ENCODE results near the gene RPTOR.
"Not testable (repeated sequence)": the region's sequence is repeated elsewhere in the genome, so short reads cannot be mapped to it uniquely, and the experiment has no call there.

Gene RPTOR

DNA sequence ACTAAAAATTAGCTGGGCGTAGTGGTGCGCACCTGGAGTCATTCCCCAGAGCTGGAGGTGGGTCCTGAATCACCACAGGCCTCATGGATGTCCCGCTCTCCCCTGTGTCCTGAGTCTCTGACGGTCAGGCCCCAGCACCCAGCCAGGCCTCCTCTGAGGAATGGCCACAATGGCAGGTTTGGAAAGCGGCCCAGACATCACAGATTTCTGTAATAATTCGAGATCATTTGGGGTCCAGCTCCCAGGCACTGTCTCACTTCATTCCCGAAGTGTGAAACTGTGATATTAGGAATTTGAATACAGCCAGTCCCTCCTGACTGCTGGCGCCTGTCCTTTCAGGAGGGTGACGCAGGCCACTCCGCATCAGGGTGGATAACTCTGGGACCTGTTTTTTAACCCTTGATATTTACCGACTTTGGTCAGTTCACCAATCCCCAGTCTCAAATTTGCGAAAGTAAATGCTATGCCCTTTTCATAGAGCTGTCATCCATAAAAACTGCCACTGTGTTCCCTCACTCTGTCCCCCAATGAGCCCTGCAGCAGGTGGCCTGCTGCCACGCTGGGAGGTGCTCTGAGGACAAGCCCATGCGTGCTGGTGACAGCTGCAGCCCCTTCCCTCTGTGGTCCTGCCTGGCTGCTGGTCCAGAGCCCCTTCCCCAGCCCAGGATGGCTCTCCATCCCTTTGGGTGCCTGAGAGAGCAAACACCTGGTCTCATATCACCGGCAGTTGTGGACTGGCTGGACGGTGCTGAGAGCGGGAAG is 28.3 kb upstream of the RPTOR start:
- no peak for DNase-seq

DNA sequence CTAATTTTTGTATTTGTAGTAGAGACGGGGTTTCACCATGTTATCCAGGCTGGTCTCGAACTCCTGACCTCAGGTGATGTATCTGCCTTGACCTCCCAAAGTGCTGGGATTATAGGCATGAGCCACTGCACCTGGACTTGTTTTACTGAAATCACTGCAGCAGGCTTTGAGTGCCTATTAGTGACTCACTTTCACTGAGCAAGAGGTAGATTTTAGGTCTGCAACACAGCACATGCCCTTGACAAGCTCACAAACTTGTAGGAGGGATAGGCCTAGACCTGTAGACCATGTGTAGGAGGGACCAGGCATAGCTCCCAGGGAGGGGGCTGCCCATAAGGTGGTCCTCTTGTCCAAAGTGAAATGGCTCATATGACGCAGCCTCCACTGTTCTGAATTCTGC is 27.0 kb upstream of the RPTOR start:
- DNase-seq, result no peak

DNA sequence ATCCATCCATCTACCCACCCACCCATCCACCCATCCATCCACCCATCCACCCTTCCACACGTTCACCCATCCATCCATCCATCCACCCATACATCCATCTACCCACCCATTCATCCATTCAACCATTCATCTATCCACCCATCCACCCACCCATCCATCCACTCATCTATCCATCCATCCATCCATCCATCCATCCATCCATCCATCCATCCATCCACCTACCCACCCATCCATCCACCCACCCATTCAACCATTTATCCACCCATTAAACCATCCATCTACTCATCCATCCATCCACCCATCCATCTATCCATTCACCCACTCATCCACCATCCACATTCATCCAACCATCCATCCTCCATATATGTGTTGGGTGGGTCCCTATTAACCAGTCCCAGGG is 26.2 kb upstream of the RPTOR start:
- no peak for DNase-seq

DNA sequence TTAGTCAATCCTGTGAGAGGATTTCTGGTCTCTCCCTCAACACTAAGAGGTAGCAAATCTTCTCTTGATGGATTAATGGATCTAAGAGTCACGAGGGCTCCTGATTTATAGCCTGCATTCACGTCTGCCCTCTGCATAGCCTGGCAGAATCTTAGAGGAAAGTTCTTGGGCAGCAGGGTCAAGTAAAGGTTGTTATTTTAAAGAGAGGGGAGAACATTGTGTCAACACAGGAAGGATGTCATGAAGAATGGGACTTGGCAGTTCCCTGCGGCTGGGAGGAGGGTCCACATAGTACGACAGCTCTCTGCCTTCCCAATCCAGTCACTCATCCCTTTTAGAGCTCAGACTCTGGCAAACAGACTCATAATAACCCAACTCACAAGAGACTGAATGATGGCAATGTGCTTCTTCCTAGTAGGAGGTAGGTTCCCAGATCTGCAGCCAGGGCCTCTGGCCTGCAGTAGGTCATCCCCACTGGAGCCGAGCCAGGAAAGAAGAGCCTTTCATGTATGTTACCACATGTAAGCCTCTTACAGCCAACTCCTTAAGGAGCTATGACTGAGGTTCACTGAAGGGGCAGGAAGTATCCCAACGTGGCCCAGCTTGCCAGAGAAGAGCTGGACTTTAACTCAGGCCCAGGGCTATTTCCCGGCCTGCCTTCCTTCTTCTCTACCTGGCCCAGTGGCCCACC is 25.4 kb upstream of the RPTOR start:
- no peak for DNase-seq

DNA sequence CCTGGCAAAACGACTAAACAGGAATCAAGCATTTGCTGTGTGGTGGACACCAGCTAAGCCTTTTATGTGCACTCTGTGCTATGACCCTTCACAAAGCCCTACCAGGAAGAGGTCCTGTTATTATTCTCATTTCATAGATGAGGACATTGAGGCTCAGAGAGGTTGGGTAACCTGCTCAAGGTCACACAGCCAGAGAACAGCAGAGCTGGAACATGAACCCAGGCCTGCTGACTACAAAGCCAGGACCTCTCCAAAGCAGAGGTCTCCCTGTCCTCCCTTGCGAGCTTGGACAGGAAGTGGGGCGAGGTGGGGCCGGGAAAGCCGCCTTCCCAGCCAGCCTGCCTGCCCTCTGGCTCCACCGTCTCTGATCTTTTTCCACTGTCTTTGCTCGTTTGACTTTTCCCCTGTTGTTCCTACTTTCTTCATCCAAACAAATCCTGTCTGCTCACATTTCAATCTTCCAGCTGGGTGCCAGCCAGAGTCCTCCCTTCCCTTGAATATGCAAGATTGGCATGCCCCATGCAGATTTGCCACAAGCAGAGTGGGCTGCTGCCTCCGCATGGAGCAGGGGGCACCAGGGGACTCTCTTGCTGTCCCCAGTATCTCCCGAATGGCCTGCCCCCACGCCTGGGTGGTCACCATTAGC is 23.7 kb upstream of the RPTOR start:
- no peak for DNase-seq

DNA sequence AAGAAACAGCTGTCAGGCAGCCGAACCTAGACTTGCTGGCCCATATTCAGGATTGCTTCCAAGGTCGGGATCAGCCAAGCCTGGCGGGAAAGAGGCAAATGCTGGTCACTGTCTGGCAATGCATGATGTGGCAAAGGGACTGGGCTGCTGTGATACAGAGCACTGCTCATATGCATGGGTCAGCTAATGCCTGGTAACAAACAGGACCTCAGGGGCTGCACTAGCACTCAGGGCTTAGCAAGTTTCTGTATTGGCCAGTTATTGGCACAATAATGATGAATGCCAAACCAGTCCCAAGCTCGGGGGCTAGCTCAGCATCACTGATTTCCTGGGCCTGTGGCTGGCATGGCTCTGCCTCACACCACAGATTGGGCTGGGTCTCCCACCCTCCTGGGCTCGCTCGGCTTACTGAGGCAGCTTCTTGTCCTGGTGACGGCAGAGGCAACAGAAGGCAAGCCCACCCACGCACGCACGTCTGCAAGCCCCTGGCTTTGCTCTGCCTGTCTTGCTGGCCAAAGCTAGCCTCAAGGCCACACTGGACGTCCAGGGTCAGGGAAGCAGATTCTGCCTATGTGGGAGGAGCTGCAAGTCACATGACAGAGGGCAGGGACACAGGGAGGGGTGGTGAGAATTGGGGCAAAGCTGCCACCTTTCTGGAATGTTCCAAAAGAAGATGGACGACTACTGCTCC is 21.4 kb upstream of the RPTOR start:
- no peak for DNase-seq

DNA sequence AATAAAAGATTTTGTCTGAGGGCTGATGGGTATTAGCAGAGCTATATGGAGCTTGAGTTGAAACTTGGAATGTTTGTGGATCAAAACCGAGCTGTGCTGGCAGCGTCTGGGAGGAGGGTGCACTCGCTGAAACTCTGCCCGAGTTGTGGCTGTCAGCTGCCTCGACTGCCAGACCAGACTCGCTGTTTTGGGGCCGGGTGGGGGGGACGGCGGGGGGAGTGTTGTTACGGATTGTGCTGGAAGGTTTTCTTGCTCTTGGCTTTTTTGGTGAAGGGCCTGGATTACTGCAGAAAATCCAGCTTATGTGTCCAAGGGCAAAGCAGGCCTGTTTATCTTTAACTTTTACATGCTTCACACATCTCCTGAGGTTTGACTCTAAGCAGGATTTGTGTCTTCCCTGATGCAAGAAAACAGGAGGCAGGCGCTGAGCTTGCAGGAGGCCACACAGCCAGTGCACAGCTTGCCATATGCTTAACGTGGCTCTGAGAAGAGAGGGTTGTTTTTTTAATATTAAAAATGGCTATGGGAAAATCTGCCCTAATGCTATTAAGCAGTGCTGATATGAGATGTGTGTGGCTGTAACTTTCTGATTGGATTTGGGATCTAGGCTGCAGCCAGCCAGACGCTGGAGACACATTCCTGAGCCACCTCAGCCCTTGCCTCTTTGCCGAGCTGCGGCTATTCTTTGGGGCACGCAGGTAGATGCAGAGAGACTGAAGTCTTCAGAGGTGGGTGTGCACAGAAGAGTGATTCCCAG is 20.5 kb upstream of the RPTOR start:
- DNase-seq, result no peak

DNA sequence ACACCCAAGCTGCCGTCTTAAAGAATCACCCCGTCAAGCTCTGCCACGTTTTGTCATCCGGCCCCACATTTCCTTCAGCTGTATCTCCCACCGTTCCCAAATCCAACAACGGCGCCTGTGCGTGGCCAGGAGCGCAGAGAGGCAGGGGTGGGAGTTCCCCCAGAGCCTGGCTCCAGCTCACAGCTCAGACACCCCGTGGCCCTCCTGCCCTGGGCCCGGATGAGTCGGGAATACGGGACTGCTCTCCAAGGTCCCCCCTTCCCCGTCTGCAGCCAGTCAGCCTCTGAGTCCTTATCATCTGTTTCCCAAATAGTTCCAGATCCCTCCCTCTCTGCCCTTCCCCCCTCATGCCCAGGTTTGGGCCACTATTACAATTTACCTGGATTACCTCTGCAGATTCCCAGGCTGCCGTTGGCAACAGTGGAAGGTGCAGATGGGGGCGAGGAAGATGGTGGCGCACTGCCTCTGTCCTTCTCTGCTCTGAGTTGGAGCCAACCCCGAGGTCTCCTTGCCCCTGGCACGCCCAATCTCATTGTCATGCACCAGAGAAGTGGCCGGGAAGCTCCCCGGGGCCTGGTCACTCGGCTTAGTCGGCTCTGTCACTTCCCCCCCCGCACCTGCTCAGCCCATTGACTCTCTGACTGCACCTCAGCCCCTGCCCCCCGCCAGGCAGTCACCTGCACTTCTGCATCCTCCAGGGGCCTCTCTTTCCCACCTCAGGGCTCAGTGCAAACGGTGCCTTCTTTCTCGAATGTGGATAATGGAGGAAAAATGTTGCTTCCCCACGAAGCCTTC is 18.3 kb upstream of the RPTOR start:
- DNase-seq, result no peak

DNA sequence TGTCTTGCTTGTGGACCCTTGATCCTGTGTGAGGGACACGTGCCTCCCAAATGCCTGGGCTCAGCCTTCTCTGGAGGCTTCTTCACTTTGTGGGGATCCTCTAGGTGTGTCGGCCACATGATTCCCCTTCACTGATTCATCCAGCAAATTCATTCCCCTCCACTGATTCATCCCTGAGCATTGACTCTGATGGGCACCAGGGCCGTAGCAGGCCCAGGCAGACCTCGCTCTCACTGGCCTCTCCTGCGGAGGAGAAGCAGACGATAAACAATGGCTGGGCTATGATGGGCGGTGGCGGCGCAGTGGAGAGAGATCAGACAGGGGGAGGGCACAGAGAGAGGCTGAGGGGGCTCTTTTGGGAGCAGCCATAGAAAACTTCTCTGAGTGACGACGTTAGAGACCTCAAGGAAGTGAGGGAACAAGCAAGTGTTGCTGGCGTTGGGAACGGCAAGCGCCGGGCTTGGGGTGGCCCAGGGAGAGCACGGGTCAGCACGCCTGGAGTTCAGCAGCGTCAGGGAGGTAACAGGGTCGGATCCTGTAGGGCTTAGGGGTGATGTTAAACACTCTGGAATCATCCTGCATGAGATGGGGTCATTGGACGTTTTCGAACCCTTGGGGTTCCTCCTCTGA is 17.5 kb upstream of the RPTOR start:
- no peak for DNase-seq

DNA sequence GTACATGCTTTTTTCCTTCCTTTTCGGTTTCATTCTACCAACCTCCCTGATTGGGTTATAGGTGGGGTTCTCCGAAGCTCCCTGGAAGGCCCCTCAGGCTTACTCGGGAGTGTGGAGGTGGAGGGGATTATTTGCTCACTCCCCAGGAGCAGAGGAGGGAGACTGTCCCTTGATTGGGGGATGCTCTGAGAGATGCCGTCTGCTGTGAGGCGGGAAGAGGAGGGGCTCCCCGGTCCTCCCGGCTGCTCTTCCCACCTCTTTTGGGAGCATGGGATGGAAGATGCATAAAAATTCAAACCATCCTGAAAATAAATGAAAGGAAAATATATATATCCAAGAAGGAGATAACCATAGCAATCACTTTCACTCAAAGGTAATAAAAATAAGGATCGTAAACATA is 16.1 kb upstream of the RPTOR start:
- no peak for DNase-seq

DNA sequence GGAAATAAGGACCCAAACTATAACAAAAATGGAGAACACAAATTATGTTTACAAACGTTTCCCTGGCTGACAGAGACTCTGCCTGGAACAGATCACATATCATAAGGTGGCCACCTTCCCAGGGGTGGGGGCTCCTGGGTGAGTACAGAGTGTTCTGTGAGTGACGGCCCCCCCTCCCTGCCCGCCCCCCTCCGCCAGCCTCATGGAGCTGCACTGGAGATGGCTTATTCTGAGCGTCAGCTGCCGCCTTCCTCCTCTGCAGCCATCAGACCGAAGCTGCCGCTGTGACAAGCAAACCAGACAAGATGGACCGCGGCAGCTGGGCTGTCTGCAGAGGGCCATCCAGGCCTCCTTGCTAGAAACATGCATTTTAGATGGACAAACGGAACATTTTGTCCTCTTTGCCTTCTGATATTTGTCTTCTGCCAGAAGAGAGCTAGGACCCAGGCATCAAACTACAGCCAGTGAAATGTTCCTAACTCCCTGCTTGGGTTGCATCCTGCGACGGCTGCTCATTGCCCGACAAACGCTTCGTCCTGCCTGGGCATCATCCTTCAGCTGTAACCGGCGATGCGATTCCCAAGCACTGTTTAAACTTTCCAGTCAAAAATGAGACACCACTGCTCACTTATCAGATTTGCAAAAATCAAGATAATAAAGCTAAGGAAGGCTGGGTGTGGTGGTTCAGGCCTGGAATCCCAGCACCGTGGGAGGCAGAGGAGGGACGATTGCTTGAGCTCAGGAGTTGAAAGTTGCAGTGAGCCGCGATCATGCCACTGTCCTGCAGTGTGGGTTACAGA is 15.3 kb upstream of the RPTOR start:
- DNase-seq, result no peak

DNA sequence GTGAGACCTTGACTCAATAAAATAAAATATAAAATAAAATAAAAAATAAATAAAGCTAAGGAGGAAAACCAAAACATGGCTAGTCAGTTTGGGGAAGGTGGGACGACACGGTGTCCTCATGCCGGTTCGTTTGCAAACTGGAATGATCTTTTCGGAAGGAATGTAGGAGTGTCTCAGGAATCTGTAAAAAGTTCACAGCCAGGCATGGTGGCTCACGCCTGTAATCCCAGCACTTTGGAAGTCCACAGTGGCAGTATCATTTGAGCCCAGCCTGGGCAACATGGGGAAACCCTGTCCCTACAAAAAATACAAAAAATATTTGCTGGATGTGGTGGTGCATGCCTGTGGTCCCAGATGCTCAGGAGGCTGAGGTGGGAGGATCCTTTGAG is 14.7 kb upstream of the RPTOR start:
- DNase-seq, result no peak

DNA sequence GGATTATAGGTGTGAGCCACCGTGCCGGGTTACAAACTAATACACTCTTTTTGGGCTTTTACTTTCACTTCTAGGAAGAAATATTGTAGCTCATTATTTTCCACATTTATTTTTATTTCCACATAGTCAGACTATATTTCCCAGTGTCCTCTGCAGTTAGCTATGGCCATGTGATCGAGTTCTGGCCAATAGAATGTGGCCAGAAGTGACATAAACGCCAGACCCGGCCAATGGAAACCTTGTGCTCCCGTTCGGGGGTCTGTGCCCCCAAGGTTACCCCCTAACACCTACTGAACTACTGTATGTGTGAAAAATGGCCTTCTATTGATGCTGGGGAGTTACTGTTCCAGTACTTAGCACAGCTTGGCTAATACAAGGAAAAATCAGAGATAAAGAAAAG is 13.2 kb upstream of the RPTOR start:
- no peak for DNase-seq

DNA sequence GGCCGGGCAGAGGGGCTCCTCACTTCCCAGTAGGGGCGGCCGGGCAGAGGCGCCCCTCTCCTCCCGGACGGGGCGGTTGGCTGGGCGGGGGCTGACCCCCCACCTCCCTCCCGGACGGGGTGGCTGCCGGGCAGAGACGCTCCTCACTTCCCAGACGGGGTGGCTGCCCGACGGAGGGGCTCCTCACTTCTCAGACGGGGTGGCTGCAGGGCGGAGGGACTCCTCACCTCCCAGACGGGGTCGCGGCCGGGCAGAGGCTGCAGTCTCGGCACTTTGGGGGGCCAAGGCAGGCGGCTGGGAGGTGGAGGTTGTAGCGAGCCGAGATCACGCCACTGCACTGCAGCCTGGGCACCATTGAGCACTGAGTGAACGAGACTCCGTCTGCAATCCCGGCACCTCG is 7.3 kb upstream of the RPTOR start:
- not testable (repeated sequence) for DNase-seq

DNA sequence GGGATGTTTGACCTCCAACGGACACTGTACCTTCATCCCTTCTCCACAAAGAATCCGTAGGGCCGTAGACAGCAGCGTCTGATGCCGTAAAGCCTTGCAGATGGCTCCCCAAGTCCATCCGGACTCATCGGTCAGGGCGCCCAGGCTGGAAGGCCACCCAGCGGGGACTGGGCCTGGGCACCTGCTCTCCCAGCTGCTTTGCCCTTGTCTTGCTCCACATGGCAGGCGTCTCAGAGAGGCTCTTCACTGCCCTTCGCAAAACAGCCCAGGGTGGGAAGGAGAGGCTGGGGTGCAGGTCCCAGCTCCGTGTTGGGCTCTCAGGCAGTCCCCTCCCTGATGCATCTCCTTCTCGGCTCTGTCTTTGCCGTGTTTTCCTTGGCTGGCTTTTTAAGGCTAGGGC is 6.2 kb upstream of the RPTOR start:
- DNase-seq, result no peak

DNA sequence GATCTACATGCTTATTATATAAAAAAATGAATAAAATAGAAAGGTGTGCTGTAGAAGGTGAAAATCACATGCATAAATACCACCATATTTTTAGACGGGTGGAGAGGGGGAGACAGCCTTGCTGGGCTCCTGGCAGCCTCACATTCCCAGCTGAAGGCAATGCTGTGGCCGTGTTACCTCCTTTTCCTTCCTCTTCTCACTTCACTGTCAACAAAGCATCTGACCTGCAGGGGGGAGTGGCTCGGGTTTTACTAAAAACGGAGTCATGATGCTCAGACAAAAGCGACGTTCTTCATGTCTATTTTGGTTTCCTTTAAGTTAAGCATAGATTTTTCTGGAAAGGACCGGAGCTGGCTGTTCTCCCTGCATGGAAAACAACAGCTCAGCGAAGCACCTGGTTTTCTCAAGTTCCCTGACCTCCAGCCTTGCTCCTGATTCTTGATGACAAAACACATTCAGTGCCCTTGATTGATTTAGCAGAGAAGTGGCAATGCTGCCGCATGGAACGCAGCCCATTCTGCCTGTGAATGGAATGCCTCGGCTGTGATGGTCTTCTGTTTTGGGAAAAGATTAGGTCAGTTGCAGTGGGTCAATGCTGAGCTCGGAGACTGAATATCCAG is 5.5 kb upstream of the RPTOR start:
- DNase-seq, result no peak

DNA sequence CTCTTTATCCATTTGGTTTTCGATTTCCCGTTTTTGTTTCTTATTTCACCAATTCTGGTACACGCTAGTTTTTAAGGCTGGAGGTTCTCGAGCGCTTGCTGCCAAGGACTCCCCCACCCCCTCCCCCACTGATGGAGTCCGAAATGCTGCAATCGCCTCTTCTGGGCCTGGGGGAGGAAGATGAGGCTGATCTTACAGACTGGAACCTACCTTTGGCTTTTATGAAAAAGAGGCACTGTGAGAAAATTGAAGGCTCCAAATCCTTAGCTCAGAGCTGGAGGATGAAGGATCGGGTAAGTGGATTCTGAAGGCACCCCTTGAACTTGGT is 825 bp downstream of the RPTOR start:
- DNase-seq, result no peak

DNA sequence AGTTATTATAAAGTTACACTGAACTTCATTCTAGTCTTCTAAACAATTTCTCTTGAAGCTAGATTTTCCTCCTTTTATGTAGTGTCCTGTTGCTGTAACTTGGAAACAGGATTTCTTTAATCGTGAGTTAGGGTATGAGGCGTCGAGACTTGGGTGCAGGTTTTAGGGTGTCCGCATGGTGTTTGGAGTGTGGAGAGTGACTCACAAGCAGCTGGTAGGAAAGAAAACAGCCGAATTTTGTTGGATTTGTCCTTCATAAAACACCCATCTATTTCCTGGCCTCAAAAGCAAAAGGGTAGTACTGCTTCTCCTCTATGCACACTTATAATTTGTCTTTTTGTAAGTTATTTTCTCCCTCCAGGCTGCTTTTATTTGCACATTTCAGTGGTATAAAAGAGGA is 1.6 kb downstream of the RPTOR start:
- no peak for DNase-seq

DNA sequence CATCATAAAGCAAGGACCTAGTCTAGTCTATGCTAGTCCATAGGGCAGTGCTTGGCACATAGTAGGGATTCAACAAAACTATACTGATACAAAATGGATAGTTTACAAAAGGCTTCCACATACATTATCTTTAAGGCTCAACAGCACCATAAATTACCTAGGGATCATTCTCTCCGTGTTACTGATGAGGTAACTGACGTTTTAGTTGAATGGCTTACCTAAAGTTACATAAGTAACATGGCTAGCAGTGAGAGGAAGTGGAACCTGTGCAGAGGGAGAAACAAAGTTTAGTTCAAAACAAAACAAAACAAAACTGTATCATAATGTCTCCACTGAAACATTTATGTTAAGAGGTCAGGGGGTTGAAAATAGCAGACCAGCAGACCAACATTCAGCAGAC is 7.9 kb downstream of the RPTOR start:
- DNase-seq, result no peak

DNA sequence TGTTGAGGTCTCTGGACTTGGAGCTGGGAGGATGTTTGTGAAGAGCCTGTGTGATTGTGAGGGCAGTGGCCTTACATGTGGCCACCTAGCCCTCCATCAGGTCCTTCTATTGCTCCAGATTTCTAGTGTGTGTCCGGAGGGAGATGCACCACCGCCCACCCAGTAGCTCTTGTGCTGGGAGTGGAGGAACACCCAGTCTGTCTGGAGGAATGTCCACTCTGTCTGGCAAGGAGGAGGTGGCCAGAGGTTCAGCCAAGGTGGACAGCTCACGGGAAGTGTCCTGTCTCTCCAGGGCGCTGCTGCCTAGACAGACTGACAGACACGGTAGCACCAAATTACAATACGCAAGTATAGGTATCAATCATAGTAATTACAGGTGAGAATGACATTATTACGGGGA is 10.6 kb downstream of the RPTOR start:
- DNase-seq, result no peak

All from hippocampal formation (tissue), 2 donors.